ENCODE data around the gene ANKS6.

ANKS6 gene

GRCh38 chr9:98777618-98778017 is 18.7 kb downstream of the ANKS6 start:
- Mint-ChIP-seq H3K4me1 (no peaks in the 10 kb centered on the region), H3K9me3 (no peaks in the 10 kb centered on the region), H3K27me3 (no peaks in the 10 kb centered on the region), H3K27ac (no peak overlapping the region), H3K36me3 (ENCODE audit: low read depth) (peaks cover 14% of the 10 kb centered on the region), H3K4me3 (no peak overlapping the region)
- no peak for ATAC-seq
- DNase-seq, result no peak

GRCh38 chr9:98775831-98776441 is 20.4 kb downstream of the ANKS6 start:
- H3K4me3 Mint-ChIP-seq, result no peak overlapping the region
- H3K27me3 Mint-ChIP-seq, result no peaks in the 10 kb centered on the region
- no peaks in the 10 kb centered on the region for H3K4me1 Mint-ChIP-seq
- DNase-seq, result peak; percentile 33
- H3K9me3 Mint-ChIP-seq, result no peaks in the 10 kb centered on the region
- no peak overlapping the region for H3K27ac Mint-ChIP-seq
- ATAC-seq, result no peak
- H3K36me3 Mint-ChIP-seq (ENCODE audit: low read depth), result peaks cover 17% of the 10 kb centered on the region

GRCh38 chr9:98774746-98775145 is 21.6 kb downstream of the ANKS6 start:
- H3K4me1 Mint-ChIP-seq, result no peaks in the 10 kb centered on the region
- DNase-seq (peak; percentile 30), ATAC-seq (peak; percentile 29)
- H3K27ac Mint-ChIP-seq, result no peak overlapping the region
- H3K9me3 Mint-ChIP-seq, result no peaks in the 10 kb centered on the region
- H3K36me3 Mint-ChIP-seq (ENCODE audit: low read depth), result peaks cover 27% of the 10 kb centered on the region
- H3K27me3 Mint-ChIP-seq, result no peaks in the 10 kb centered on the region
- no peak overlapping the region for H3K4me3 Mint-ChIP-seq

DNA sequence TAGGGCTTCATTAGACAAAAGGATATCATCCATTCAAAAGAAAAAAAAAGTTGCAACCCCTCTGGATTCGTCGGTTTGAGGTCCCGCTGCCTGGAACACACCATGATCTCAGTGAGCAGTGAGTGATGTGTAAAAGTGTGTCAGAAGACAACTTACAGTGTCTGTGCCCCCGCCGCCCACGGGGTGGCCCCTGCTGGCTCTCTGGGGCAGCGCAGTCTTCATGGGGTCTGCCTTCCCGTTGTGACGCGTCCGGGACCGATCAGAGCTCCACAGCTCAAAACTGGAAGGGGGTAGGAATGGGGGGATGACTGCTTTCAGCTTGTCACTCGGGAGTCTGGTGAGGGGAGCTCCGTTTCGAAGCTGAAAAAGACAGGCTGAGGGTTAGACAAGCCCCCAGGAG is 22.6 kb downstream of the ANKS6 start:
- Mint-ChIP-seq H3K27me3 (no peaks in the 10 kb centered on the region), H3K4me1 (no peaks in the 10 kb centered on the region), H3K36me3 (ENCODE audit: low read depth) (peaks cover 31% of the 10 kb centered on the region), H3K27ac (no peak overlapping the region), H3K9me3 (no peaks in the 10 kb centered on the region), H3K4me3 (no peak overlapping the region)
- ATAC-seq (no peak), DNase-seq (no peak)

- Mint-ChIP-seq H3K4me1 (no peaks in the 10 kb centered on the region), H3K27me3 (no peaks in the 10 kb centered on the region), H3K4me3 (no peak overlapping the region), H3K27ac (no peak overlapping the region), H3K9me3 (no peaks in the 10 kb centered on the region), H3K36me3 (ENCODE audit: low read depth) (peaks cover 35% of the 10 kb centered on the region)
- no peak for ATAC-seq
- no peak for DNase-seq
These were observed 23.8 kb downstream of the ANKS6 start for GRCh38 chr9:98772364-98773155.

- no peak for ATAC-seq
These were observed 25.0 kb downstream of the ANKS6 start for GRCh38 chr9:98771209-98771874.

DNA sequence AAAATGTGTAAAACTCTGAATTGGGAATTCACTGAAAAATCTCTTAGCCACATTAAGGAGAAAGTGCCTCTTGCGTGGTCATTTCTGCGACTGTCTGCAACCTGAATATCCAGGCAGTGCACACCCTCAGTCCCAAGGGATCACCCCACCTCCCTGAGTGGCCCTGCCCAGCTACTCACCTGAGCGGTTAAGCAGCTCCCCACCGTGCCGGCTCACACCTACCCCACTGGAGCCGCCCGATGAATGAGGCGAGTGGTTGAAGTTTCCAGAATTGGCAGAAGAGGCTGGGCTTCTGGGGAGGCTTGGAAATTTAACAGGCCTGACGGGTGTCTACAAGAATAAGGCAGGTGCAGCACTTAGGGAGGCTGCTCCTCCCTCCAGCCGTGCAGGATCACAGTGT is 25.6 kb downstream of the ANKS6 start:
- DNase-seq (no peak), ATAC-seq (no peak)
- Mint-ChIP-seq H3K9me3 (no peaks in the 10 kb centered on the region), H3K36me3 (ENCODE audit: low read depth) (peaks cover 45% of the 10 kb centered on the region), H3K27ac (no peak overlapping the region), H3K4me1 (no peaks in the 10 kb centered on the region), H3K27me3 (no peaks in the 10 kb centered on the region), H3K4me3 (no peak overlapping the region)

More at GRCh38 chr9:98771209-98771874, 25.0 kb downstream of the ANKS6 start:
- Mint-ChIP-seq H3K36me3 (ENCODE audit: low read depth) (peaks cover 43% of the 10 kb centered on the region), H3K27me3 (no peaks in the 10 kb centered on the region), H3K4me1 (no peaks in the 10 kb centered on the region), H3K27ac (no peak overlapping the region), H3K4me3 (no peak overlapping the region), H3K9me3 (no peaks in the 10 kb centered on the region)
- DNase-seq, result no peak

DNA sequence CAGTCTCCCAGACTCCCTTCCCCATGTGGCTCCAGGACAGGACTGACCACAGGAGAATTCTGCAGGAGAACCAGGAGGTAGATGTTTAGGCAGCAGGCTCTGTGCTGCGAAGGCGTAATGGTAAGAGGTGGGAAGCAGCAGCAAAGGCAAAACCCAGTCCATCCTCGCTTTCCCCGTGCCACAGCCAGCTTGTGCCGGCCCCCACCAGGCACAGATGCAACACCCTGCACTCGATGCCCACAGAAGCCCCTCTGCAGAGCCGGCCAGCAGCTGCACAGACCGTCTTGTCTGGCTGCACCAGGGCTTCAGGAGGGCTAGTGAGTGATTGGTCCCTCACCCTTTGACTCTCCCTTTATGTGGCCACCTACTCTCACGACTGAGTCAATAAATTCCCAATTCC is 28.0 kb downstream of the ANKS6 start:
- Mint-ChIP-seq H3K9me3 (peaks cover 4% of the 10 kb centered on the region), H3K27me3 (no peaks in the 10 kb centered on the region), H3K4me3 (no peak overlapping the region), H3K36me3 (ENCODE audit: low read depth) (peaks cover 58% of the 10 kb centered on the region), H3K4me1 (no peaks in the 10 kb centered on the region), H3K27ac (no peak overlapping the region)
- no peak for DNase-seq
- no peak for ATAC-seq

GRCh38 chr9:98767915-98768314 is 28.4 kb downstream of the ANKS6 start:
- Mint-ChIP-seq H3K9me3 (peaks cover 4% of the 10 kb centered on the region), H3K27ac (no peak overlapping the region), H3K27me3 (no peaks in the 10 kb centered on the region), H3K4me1 (no peaks in the 10 kb centered on the region), H3K36me3 (ENCODE audit: low read depth) (peaks cover 57% of the 10 kb centered on the region), H3K4me3 (no peak overlapping the region)
- no peak for ATAC-seq
- DNase-seq, result no peak

DNA sequence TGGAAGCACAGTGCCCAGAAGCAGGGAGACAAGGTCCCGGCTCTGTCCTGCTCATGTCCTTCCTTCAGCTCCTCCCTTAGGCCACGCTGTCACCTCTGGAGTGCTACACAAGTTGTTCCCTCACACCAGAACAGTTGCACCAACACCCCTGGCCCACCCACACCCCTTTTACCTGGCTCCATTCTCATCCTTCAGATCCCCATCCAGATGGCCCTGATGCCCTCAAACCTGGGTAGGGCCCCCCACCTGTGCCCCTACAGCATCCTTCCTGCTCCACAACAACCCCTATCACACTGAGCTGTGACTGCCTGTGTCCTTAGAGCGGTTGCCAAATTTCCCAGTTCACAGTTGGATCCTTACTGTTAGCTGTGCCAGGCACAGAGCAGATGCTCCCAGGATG is 29.2 kb downstream of the ANKS6 start:
- DNase-seq (no peak), ATAC-seq (no peak)
- Mint-ChIP-seq H3K4me3 (no peak overlapping the region), H3K27me3 (no peaks in the 10 kb centered on the region), H3K36me3 (ENCODE audit: low read depth) (peaks cover 59% of the 10 kb centered on the region), H3K9me3 (peaks cover 4% of the 10 kb centered on the region), H3K27ac (no peak overlapping the region), H3K4me1 (no peaks in the 10 kb centered on the region)

DNA sequence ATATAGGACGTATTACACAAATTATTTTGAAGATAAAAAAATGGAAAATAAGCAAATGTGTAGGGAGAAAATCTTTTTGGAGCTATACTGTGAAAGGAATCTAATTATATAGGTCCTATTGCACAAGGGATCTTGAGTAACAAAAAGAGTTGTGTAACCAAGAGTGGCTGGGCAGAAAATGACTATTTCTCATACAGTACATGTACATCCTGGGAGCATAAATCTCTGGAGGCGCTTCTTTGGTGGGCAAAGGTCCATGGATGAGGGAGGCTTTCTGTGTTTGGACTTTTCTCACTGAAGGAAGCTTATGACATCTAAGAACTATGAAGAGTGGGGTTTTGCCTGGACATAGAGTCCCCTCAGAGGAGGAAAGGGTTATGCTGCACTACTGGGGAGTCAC is 29.8 kb downstream of the ANKS6 start:
- ATAC-seq (no peak), DNase-seq (no peak)
- Mint-ChIP-seq H3K27me3 (no peaks in the 10 kb centered on the region), H3K4me3 (no peak overlapping the region), H3K27ac (no peak overlapping the region), H3K36me3 (ENCODE audit: low read depth) (peaks cover 54% of the 10 kb centered on the region), H3K9me3 (peaks cover 4% of the 10 kb centered on the region), H3K4me1 (no peaks in the 10 kb centered on the region)

- H3K36me3 Mint-ChIP-seq (ENCODE audit: low read depth), result peaks cover 48% of the 10 kb centered on the region
- ATAC-seq (no peak), DNase-seq (no peak)
- no peak overlapping the region for H3K4me3 Mint-ChIP-seq
- no peak overlapping the region for H3K27ac Mint-ChIP-seq
- no peaks in the 10 kb centered on the region for H3K27me3 Mint-ChIP-seq
- peaks cover 4% of the 10 kb centered on the region for H3K9me3 Mint-ChIP-seq
- H3K4me1 Mint-ChIP-seq, result no peaks in the 10 kb centered on the region
These were observed 31.1 kb downstream of the ANKS6 start for GRCh38 chr9:98765256-98765655.

- no peak overlapping the region for H3K27ac Mint-ChIP-seq
- H3K4me1 Mint-ChIP-seq, result no peaks in the 10 kb centered on the region
- H3K4me3 Mint-ChIP-seq, result no peak overlapping the region
- H3K36me3 Mint-ChIP-seq (ENCODE audit: low read depth), result peaks cover 45% of the 10 kb centered on the region
- ATAC-seq (no peak), DNase-seq (no peak)
- H3K27me3 Mint-ChIP-seq, result no peaks in the 10 kb centered on the region
- peaks cover 4% of the 10 kb centered on the region for H3K9me3 Mint-ChIP-seq
These were observed 32.2 kb downstream of the ANKS6 start for GRCh38 chr9:98763986-98764745.

- Mint-ChIP-seq H3K27ac (no peak overlapping the region), H3K36me3 (ENCODE audit: low read depth) (peaks cover 49% of the 10 kb centered on the region), H3K27me3 (no peaks in the 10 kb centered on the region), H3K9me3 (peaks cover 9% of the 10 kb centered on the region), H3K4me3 (no peak overlapping the region), H3K4me1 (no peaks in the 10 kb centered on the region)
- ATAC-seq (no peak), DNase-seq (no peak)
These were observed 36.1 kb downstream of the ANKS6 start for GRCh38 chr9:98760231-98760630.
